Activated T-cell treated with anti-CD3 and anti-CD28 coated beads for 48 hours (primary cell): Measurements from ENCODE around the gene SPINK2.

ENCODE experiments used
- DNase-seq: peaks from one replicate; pipeline ENCODE4 v3.0.0-alpha.2; 2020; ENCODE audit warnings: low read depth

Gene SPINK2

GRCh38 chr4:56799824-56800756 lies 21.4 kb downstream of the SPINK2 start:
- DNase-seq = peak; percentile 76

GRCh38 chr4:56799161-56799759 lies 22.2 kb downstream of the SPINK2 start:
- DNase-seq = no peak

DNA sequence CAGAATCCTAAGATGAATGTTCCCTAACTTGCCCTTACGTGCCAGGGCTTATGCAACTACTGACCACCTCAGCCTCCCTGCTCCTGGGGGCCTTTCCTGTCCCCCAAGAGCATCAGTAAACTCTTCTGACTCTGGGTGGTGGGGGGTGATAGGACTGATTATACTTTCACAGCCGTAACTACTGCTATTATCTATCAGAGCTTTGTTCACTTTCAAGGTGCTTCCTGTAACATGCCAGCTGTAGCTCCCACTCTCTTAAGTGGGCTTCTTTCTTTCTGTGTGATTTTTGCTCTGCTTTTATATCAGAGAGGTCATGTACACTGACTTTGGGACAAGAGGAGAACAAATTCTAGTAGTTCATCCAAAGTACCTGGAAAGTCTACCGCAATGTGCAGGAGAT lies 25.3 kb downstream of the SPINK2 start:
- DNase-seq = no peak

- no peak for DNase-seq
These were observed 30.2 kb downstream of the SPINK2 start for GRCh38 chr4:56791316-56791715.

- DNase-seq = no peak
These were observed 30.8 kb downstream of the SPINK2 start for GRCh38 chr4:56790691-56791091.

GRCh38 chr4:56788081-56788480 lies 33.4 kb downstream of the SPINK2 start:
- no peak for DNase-seq

DNA sequence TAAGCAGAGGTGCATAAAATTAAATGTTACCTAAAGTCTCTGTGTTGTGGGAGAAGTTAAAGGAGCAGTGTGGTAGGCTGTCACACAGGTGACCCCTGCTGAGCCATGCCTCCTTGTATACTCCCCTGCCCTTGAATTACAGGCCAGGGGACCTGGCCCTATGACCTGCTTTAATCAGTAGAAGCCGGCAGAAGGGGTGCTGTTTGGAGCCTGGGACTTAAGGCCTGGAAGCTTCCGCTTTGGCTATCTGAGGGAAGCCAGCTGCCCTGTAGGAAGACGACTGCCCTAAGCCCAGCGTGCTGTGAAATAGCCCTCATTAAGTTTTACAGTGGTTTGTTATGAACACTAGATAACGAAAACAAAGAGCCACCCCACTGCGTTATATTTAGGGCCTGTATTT lies 34.1 kb downstream of the SPINK2 start:
- no peak for DNase-seq

- DNase-seq = no peak
These were observed 34.5 kb downstream of the SPINK2 start for GRCh38 chr4:56786955-56787354.

- no peak for DNase-seq
These were observed 37.5 kb downstream of the SPINK2 start for GRCh38 chr4:56783986-56784385.

- no peak for DNase-seq
These were observed 39.5 kb downstream of the SPINK2 start for GRCh38 chr4:56782019-56782418.

- DNase-seq = no peak
These were observed 48.2 kb downstream of the SPINK2 start for GRCh38 chr4:56773346-56773745.

DNA sequence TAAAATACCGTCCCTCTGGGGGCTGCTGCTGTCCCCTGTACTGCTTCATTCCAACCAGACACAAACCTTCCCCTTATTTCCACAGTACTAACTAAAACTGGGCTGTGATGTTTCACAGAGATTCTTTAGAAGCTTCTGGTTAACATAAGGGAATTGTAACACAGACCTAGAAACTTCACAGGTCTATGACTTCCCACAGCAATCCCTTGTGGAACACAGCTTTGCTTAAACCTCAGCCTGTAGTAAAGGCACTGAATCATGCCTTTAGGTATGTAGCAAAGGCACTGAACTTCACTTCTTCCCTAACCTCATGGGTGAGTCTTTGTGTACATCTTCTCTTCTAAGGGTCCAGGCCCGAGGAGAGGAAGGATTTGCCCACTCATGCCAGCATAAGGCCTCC lies 49.4 kb downstream of the SPINK2 start:
- DNase-seq = no peak

GRCh38 chr4:56768763-56769162 lies 52.7 kb downstream of the SPINK2 start:
- no peak for DNase-seq

- no peak for DNase-seq
These were observed 53.2 kb downstream of the SPINK2 start for GRCh38 chr4:56768316-56768715.

DNA sequence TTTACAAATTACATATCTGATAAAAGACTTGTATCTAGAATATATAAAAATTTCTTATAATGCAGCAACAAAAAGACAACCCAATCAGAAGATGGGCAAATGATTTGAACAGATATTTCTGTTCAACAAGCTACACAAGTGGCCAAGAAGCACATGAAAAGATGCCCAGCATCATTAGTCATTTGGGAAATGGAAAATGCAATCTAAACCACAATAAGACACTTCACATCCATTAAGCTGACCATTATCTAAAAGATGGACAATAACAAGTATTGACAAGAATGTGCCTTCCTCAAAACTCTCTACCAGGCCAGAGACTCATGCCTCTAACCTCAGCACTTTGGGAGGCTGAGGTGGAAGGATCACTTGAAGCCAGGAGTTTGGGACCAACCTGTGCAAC lies 53.9 kb downstream of the SPINK2 start:
- DNase-seq = no peak

DNA sequence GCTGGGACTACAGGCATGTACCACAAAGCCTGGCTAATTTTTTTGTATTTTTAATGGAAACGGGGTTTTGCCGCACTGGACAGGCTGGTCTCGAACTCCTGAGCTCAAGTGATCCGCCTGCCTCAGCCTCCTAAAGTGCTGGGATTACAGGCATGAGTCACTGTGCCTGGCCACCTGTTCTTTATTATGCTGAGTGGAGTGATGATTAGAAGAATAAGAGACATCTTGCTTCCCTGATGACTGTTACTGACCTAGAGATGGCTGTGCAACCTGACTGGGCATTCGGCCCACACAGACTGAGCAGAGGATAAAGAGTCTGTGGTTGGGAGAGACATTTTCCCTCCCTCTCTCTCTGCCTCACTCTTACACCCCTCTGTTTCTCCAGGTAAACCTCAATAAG lies 56.7 kb downstream of the SPINK2 start:
- DNase-seq = no peak

DNA sequence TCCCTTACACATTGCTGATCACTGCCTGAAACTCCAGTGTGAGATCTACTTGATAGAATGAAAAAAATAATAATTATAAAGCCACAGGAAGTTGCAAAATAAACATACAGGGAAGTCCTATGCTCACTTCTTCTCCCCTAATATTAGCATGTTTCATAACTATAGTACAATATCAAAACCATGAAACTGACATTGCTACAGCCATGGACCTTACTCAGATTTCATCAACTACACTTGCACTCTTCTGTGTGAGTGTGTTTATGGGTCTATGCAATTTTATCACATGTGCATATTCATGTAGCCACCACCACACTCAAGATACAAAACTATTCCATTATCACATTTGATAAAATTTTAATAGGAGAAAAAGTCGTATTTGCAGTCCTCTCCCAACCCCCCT lies 57.3 kb downstream of the SPINK2 start:
- no peak for DNase-seq

DNA sequence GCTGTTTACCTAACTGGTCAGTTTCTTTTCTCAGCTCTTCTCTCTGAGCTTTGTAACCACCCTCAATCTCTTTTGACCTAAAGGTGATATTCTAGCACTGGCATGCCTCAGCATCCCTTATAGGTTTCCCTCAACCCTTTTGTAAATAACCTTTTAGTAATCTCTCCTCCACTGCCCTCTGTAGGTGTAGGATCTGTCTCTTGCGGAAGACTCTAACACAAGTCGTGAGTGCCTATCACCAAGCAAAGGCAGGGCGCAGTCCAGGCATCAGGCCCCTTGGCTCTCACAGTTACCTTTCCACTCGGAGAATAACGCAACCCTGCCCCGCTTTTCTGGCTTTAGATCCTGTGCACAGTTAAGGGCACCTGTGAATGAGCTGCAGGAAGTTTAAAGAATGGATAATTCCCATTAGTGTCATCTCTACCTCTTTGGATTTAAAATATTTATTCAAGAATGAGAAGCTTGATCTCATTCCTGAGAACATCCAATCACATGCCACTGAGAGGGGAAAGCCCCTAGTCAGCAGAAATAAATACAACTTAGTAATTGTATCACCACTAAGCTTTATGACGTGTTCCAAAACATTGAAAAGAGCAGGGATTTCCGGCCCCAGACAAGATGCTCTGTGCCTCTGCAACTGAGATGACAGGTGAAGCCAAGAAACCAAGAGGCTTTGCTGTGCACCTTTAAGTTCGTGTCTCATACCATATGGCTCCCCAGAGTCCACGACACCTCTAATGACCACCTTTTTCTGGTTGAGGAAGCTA lies 58.8 kb downstream of the SPINK2 start:
- DNase-seq = no peak

DNA sequence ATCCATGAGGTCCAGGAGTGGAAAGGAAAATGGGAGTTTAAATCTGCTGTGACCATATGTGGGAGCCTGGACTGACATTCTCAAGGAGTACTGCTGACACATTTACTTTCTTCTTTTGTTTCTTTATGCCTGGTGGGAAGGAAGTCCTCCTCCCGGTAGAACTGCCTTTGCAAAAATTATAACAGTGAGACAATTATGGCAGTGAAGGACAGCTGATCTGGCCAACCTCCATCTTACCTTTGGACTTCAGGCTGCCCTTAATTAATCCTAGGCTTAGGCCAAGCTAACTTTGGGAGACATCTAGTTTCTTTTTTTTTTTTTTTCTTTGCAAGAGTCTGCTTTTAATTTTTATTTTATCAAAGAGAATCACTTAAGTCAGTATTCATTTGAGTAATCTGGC lies 61.3 kb downstream of the SPINK2 start:
- DNase-seq = no peak
